A549 treated with CORT108297 at 1 μM for 4 hours (cell line): Measurements from ENCODE around the gene USP19. TPM values are rescaled to one million over a fixed set of nuclear protein-coding genes. Genes with fewer than 3 reads are reported as not detected.

Source experiments
- total RNA-seq: library from RNA; stranded (reverse); fragments of 200-300 nt; extraction: Qiagen RNA extraction; gene quantifications from 5 replicates; pipeline ENCODE4 v1.2.3, GENCODE V29; 2022

USP19 gene, protein sequence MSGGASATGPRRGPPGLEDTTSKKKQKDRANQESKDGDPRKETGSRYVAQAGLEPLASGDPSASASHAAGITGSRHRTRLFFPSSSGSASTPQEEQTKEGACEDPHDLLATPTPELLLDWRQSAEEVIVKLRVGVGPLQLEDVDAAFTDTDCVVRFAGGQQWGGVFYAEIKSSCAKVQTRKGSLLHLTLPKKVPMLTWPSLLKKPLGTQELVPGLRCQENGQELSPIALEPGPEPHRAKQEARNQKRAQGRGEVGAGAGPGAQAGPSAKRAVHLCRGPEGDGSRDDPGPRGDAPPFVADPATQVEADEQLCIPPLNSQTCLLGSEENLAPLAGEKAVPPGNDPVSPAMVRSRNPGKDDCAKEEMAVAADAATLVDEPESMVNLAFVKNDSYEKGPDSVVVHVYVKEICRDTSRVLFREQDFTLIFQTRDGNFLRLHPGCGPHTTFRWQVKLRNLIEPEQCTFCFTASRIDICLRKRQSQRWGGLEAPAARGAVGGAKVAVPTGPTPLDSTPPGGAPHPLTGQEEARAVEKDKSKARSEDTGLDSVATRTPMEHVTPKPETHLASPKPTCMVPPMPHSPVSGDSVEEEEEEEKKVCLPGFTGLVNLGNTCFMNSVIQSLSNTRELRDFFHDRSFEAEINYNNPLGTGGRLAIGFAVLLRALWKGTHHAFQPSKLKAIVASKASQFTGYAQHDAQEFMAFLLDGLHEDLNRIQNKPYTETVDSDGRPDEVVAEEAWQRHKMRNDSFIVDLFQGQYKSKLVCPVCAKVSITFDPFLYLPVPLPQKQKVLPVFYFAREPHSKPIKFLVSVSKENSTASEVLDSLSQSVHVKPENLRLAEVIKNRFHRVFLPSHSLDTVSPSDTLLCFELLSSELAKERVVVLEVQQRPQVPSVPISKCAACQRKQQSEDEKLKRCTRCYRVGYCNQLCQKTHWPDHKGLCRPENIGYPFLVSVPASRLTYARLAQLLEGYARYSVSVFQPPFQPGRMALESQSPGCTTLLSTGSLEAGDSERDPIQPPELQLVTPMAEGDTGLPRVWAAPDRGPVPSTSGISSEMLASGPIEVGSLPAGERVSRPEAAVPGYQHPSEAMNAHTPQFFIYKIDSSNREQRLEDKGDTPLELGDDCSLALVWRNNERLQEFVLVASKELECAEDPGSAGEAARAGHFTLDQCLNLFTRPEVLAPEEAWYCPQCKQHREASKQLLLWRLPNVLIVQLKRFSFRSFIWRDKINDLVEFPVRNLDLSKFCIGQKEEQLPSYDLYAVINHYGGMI (N-terminal part only)
- total RNA-seq: 18.7 to 26.6 TPM (median 25.1 TPM) in 5 replicates

GRCh38 chr3:49120438-49121131, at the start of gene USP19:
Gene USP19 (minus strand): TSS chr3:49120823. CDS start chr3:49119145, 1,678 bp downstream.

GRCh38 chr3:49165771-49166751, 45.4 kb upstream of the USP19 start, which contains the start of gene CCDC71:
Gene CCDC71 (minus strand): TSS chr3:49166331. CDS start chr3:49164208, 2,123 bp downstream.

GRCh38 chr3:49132437-49133225, 12.0 kb upstream of the USP19 start, which contains the start of gene LAMB2:
Gene LAMB2 (minus strand): TSS chr3:49133050. CDS start chr3:49132867, 183 bp downstream.

DNA sequence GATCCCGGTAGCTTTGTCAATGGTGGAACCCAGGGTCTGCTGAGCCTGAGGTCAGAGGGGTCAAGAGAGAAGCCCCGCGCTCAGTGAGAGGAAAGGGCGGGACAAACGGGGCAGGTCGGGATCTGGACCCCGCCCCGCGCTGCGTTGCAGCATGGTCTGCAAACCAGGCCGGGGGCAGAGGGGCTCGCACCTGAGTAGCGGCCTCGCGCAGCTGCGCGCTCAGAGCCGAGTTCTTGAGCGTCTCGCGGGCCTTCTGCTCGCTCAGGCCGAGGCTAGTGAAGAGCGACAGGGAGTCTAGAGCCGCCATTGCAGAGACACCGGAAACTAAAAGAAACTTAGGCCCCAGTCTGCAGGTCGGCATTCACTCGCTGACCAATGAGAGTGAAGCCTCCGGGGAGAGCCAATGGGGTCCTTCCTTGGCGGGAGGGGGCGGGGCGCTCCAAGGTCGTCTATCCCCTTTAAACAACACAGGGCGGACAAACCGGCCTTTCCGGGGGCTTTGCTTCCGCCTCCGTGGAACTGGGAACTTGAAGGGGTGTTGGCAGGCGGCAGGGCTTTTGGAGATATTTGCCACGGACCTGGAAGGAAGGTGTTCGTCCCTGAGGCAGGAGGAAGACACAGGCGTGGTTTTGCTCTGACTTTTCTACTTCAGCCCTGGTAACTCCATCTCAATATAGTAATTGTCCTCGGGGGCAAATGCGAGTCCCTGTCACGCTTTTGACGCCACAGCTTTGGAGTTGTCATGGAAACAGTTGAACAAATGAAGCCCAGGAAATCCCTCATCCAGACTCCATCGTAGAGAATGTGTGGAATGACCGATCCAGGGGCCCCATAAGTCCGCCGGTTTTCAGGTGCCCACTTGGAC, 16.0 kb downstream of the USP19 start, which contains the start of gene QARS1:
QARS1 (minus strand) TSS at position 331 of the 865 bp plus-strand sequence; CDS start at position 307, 24 bp downstream.

GRCh38 chr3:49093853-49094767, 26.5 kb downstream of the USP19 start, which contains the start of gene QRICH1:
Gene QRICH1 (minus strand): TSS chr3:49094071. CDS start chr3:49077017, 17,054 bp downstream.

Other genes starting within 250 kb of the USP19 start
- gene SLC25A20, start 221.9 kb downstream of the USP19 start, total RNA-seq: 10.5 to 12.0 TPM (median 11.2 TPM) in 5 replicates
- 56.2 to 63.6 TPM (median 57.0 TPM) in 5 replicates for gene ARIH2, start 202.0 kb downstream of the USP19 start, total RNA-seq
- 12.4 to 21.3 TPM (median 19.6 TPM) in 5 replicates for gene P4HTM, start 130.6 kb downstream of the USP19 start, total RNA-seq
- 60.5 to 79.4 TPM (median 74.0 TPM) in 5 replicates for gene WDR6, start 113.4 kb downstream of the USP19 start, total RNA-seq
- 18.4 to 26.9 TPM (median 25.6 TPM) in 5 replicates for gene DALRD3, start 102.2 kb downstream of the USP19 start, total RNA-seq
- 55.1 to 94.9 TPM (median 94.0 TPM) in 5 replicates for gene NDUFAF3, start 98.7 kb downstream of the USP19 start, total RNA-seq
- 152 to 164 TPM (median 157 TPM) in 5 replicates for gene IMPDH2, start 91.4 kb downstream of the USP19 start, total RNA-seq
- gene QRICH1, start 26.8 kb downstream of the USP19 start, total RNA-seq: 37.2 to 41.5 TPM (median 37.6 TPM) in 5 replicates
- gene QARS1, start 16.1 kb downstream of the USP19 start, total RNA-seq: 123 to 155 TPM (median 147 TPM) in 5 replicates
- 80.0 to 111 TPM (median 107 TPM) in 5 replicates for gene LAMB2, start 12.2 kb upstream of the USP19 start, total RNA-seq
- gene CCDC71, start 45.5 kb upstream of the USP19 start, total RNA-seq: 12.1 to 15.3 TPM (median 14.5 TPM) in 5 replicates
- 4.3 to 6.4 TPM (median 5.5 TPM) in 5 replicates for gene KLHDC8B, start 50.8 kb upstream of the USP19 start, total RNA-seq
- 1.5 to 2.2 TPM (median 1.9 TPM) in 5 replicates for gene C3orf62, start 156.4 kb upstream of the USP19 start, total RNA-seq
- 10.3 to 14.8 TPM (median 13.2 TPM) in 5 replicates for gene USP4, start 219.2 kb upstream of the USP19 start, total RNA-seq
- 254 to 327 TPM (median 296 TPM) in 5 replicates for gene GPX1, start 237.5 kb upstream of the USP19 start, total RNA-seq